MM.1S (cell line): ENCODE measurements around the gene MAML3.

Experiments
- DNase-seq: peaks from one replicate; pipeline ENCODE4 v3.0.0-alpha.2; 2015
- H2AFZ ChIP-seq: fragments of 300-600 bp; sonication (generic); 2 replicates; pipeline ENCODE4 v1.6.0; 2016; ENCODE audit warnings: antibody characterized with exemption, low read length
- H3F3A ChIP-seq: fragments of 300-600 bp; sonication (generic); 2 replicates; pipeline ENCODE4 v1.6.1; 2016; ENCODE audit warnings: mild to moderate bottlenecking, antibody characterized with exemption, low read length, moderate library complexity, mixed read lengths; ENCODE audit not compliant: insufficient read depth
- H3K27ac ChIP-seq: fragments of 300-600 bp; sonication (generic); 2 replicates; pipeline ENCODE4 v1.5.1; 2016; ENCODE audit warnings: mild to moderate bottlenecking, low read length
- H3K27me3 ChIP-seq: fragments of 300-600 bp; sonication (generic); replicated peaks from 2 replicates; pipeline ENCODE4 v1.6.0; 2016; ENCODE audit warnings: low read length; ENCODE audit not compliant: insufficient read depth
- H3K36me3 ChIP-seq: fragments of 300-600 bp; sonication (generic); replicated peaks from 2 replicates; pipeline ENCODE4 v1.6.1; 2016; ENCODE audit warnings: mild to moderate bottlenecking, low read length, mixed read lengths; ENCODE audit not compliant: insufficient read depth
- H3K4me1 ChIP-seq: fragments of 300-600 bp; sonication (generic); 2 replicates; pipeline ENCODE4 v1.6.1; 2016; ENCODE audit warnings: low read length, mixed read lengths
- H3K4me2 ChIP-seq: fragments of 300-600 bp; sonication (generic); 2 replicates; pipeline ENCODE4 v1.6.0; 2016; ENCODE audit warnings: low read depth, low read length
- H3K4me3 ChIP-seq: fragments of 300-600 bp; sonication (generic); 2 replicates; pipeline ENCODE4 v1.5.1; 2016; ENCODE audit warnings: low read length, mixed read lengths
- H3K79me2 ChIP-seq: fragments of 300-600 bp; sonication (generic); 2 replicates; pipeline ENCODE4 v1.6.1; 2016; ENCODE audit warnings: mixed run types, low read length, mixed read lengths
- H3K9ac ChIP-seq: fragments of 300-600 bp; sonication (generic); 2 replicates; pipeline ENCODE4 v1.6.1; 2016; ENCODE audit warnings: low read length, mixed read lengths
- H3K9me2 ChIP-seq: fragments of 300-600 bp; sonication (generic); replicated peaks from 2 replicates; pipeline ENCODE4 v1.6.1; 2016; ENCODE audit warnings: mild to moderate bottlenecking, low read length, mixed read lengths; ENCODE audit not compliant: insufficient read depth
- H3K9me3 ChIP-seq: fragments of 300-600 bp; sonication (generic); replicated peaks from 2 replicates; pipeline ENCODE4 v1.6.1; 2016; ENCODE audit warnings: mild to moderate bottlenecking, low read length, mixed read lengths; ENCODE audit not compliant: insufficient read depth
- H4K20me1 ChIP-seq: fragments of 300-600 bp; sonication (generic); 2 replicates; pipeline ENCODE4 v1.6.1; 2016; ENCODE audit warnings: mild to moderate bottlenecking, low read length, moderate library complexity, mixed read lengths; ENCODE audit not compliant: insufficient read depth
- EZH2 ChIP-seq: fragments of 300-600 bp; sonication (generic); optimal IDR thresholded peaks from 2 replicates; pipeline ENCODE3; 2017; ENCODE audit warnings: low read depth, mild to moderate bottlenecking, antibody characterized with exemption, low read length, mixed read lengths
- EZH2phosphoT487 ChIP-seq: fragments of 300-600 bp; sonication (generic); IDR thresholded peaks from 2 replicates; pipeline ENCODE4 v1.6.1; 2018; ENCODE audit warnings: antibody characterized with exemption, low read length
- TF ChIP-seq, protein P1 (sequence below): fragments of 300-600 bp; sonication (generic); IDR thresholded peaks from 2 replicates; pipeline ENCODE4 v1.5.1; 2016; ENCODE audit warnings: antibody characterized with exemption, low read length, mixed read lengths

MAML3 gene

DNA sequence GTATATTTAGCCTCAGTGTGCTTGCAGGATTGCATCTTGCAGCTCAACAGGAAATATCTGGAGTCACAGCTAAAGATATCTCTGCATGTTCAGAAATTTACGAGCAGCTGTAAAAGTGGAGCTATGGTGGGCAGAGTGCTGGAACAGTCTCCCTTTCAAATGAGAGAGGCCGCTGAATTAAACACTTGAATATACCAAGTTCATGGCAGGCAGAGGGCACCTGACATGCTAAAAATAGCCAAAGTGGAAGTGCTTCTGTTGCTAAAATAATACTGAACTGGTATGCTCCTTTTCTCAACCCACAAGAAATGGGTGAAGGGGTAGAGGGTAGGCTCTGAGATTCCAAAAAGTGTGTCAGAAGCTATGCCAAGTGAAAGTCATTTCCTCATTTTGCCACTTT is 390.3 kb downstream of the MAML3 start:
- Histone ChIP-seq H3K4me2 (peak overlapping the region; percentile 52; the same call in 1 of the 2 replicates), H4K20me1 (no peaks in the 10 kb centered on the region), H3K79me2 (no peaks in the 10 kb centered on the region), H3K27me3 (no peaks in the 10 kb centered on the region), H2AFZ (no peak overlapping the region), H3K9me2 (no peaks in the 10 kb centered on the region), H3K9me3 (no peaks in the 10 kb centered on the region), H3K36me3 (no peaks in the 10 kb centered on the region), H3K27ac (peak overlapping the region; percentile 17; the same call in 1 of the 2 replicates), H3K4me3 (no peak overlapping the region; the same call in 1 of the 2 replicates), H3K9ac (no peak overlapping the region), H3K4me1 (peaks cover 29% of the 10 kb centered on the region), H3F3A (no peaks in the 10 kb centered on the region)
- DNase-seq = peak; percentile 64
- TF ChIP-seq, protein P1, sequence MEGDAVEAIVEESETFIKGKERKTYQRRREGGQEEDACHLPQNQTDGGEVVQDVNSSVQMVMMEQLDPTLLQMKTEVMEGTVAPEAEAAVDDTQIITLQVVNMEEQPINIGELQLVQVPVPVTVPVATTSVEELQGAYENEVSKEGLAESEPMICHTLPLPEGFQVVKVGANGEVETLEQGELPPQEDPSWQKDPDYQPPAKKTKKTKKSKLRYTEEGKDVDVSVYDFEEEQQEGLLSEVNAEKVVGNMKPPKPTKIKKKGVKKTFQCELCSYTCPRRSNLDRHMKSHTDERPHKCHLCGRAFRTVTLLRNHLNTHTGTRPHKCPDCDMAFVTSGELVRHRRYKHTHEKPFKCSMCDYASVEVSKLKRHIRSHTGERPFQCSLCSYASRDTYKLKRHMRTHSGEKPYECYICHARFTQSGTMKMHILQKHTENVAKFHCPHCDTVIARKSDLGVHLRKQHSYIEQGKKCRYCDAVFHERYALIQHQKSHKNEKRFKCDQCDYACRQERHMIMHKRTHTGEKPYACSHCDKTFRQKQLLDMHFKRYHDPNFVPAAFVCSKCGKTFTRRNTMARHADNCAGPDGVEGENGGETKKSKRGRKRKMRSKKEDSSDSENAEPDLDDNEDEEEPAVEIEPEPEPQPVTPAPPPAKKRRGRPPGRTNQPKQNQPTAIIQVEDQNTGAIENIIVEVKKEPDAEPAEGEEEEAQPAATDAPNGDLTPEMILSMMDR = no peak
- no peak for TF ChIP-seq EZH2phosphoT487
- TF ChIP-seq EZH2 = no peak

DNA sequence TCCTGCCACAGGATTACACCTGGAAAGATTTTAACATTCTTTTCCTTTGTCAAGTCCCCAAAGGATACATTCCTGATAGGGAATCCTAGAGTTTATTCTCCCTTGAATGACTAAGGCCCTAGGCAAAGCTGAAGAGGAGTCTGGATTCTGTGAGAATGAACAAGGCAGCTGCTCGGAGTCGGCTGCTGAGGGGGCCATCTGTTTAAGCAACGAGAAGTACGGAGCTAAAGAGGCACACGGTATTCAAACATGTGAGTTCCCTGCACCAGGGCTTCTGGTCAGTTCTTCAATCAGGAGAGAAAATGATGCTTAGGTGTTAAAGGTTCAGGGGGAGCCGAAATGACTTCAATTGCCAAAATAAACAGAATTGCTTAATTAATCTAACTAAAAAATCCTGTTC is 390.8 kb downstream of the MAML3 start:
- Histone ChIP-seq H3K9ac (no peak overlapping the region), H3K27ac (peak overlapping the region; percentile 17; the same call in 1 of the 2 replicates)

DNA sequence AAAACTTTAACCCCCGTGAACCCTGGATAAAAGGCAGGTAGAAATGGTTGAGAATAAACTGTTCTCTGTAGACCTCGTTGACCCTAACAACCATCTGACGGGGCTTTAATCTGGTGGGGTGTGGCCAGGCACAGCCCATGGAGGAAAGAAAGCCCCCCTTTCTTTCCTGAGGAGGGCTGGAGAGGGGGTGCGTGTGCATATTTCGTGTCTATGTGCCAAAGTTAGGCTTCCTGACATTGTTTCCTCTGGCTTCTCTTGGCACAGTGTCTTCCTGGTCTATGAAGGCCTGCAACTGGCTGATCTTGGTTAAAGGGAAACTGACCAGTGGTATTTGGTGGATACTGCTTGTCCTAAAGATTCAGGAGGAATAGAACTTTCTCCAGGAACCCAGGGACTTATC is 391.3 kb downstream of the MAML3 start:
- H3K27ac ChIP-seq = no peak overlapping the region
- H3K4me2 ChIP-seq = no peak overlapping the region
- no peaks in the 10 kb centered on the region for H3K36me3 ChIP-seq

More for the DNA sequence above, 390.8 kb downstream of the MAML3 start:
- Histone ChIP-seq H3K9me3 (no peaks in the 10 kb centered on the region), H3K36me3 (no peaks in the 10 kb centered on the region), H3K9me2 (no peaks in the 10 kb centered on the region), H2AFZ (no peak overlapping the region), H4K20me1 (no peaks in the 10 kb centered on the region), H3K4me1 (peaks cover 29% of the 10 kb centered on the region), H3F3A (no peaks in the 10 kb centered on the region), H3K27me3 (no peaks in the 10 kb centered on the region), H3K4me2 (peak overlapping the region; percentile 52; the same call in 1 of the 2 replicates), H3K79me2 (no peaks in the 10 kb centered on the region), H3K4me3 (no peak overlapping the region; the same call in 1 of the 2 replicates)
- no peak for DNase-seq
- TF ChIP-seq EZH2phosphoT487 (no peak), EZH2 (no peak)
- TF ChIP-seq, protein P1 = no peak

More for the DNA sequence above, 391.3 kb downstream of the MAML3 start:
- Histone ChIP-seq H2AFZ (no peak overlapping the region), H4K20me1 (no peaks in the 10 kb centered on the region), H3K4me3 (no peak overlapping the region), H3K9me2 (no peaks in the 10 kb centered on the region), H3K27me3 (no peaks in the 10 kb centered on the region), H3K4me1 (peaks cover 29% of the 10 kb centered on the region), H3F3A (no peaks in the 10 kb centered on the region), H3K9me3 (no peaks in the 10 kb centered on the region), H3K79me2 (no peaks in the 10 kb centered on the region), H3K9ac (no peak overlapping the region)
- no peak for DNase-seq
- TF ChIP-seq EZH2phosphoT487 (no peak), EZH2 (no peak)
- TF ChIP-seq, protein P1 = no peak
